ENCODE results near the gene ERN1.
"Not testable (repeated sequence)": the region's sequence is repeated elsewhere in the genome, so short reads cannot be mapped to it uniquely, and the experiment has no call there.

Gene ERN1

GRCh38 chr17:64009571-64010402 is 120.2 kb downstream of the ERN1 start:
- TF ChIP-seq CTCF (conservative IDR thresholded peaks at IDR 0.05; ENCODE audit: control insufficient read depth, insufficient read depth, low read depth, low read length), result no peak
- H3K4me3 ChIP-seq (ENCODE audit: control insufficient read depth, low read depth, low read length), result no peak overlapping the region

GRCh38 chr17:64008830-64009229 is 121.1 kb downstream of the ERN1 start:
- H3K4me3 ChIP-seq (ENCODE audit: control insufficient read depth, low read depth, low read length), result no peak overlapping the region
- no peak for DNase-seq (ENCODE audit: low read depth)
- no peak for TF ChIP-seq CTCF (conservative IDR thresholded peaks at IDR 0.05; ENCODE audit: control insufficient read depth, insufficient read depth, low read depth, low read length)

More at GRCh38 chr17:64009571-64010402, 120.2 kb downstream of the ERN1 start:
- peak; percentile 55 for DNase-seq (ENCODE audit: low read depth)

GRCh38 chr17:64008346-64008745 is 121.6 kb downstream of the ERN1 start:
- no peak for TF ChIP-seq CTCF (conservative IDR thresholded peaks at IDR 0.05; ENCODE audit: control insufficient read depth, insufficient read depth, low read depth, low read length)
- no peak overlapping the region for H3K4me3 ChIP-seq (ENCODE audit: control insufficient read depth, low read depth, low read length)
- no peak for DNase-seq (ENCODE audit: low read depth)

GRCh38 chr17:64007838-64008282 is 122.1 kb downstream of the ERN1 start:
- no peak for DNase-seq (ENCODE audit: low read depth)
- no peak for TF ChIP-seq CTCF (conservative IDR thresholded peaks at IDR 0.05; ENCODE audit: control insufficient read depth, insufficient read depth, low read depth, low read length)
- H3K4me3 ChIP-seq (ENCODE audit: control insufficient read depth, low read depth, low read length), result no peak overlapping the region

- DNase-seq (ENCODE audit: low read depth); H3K4me3 ChIP-seq (ENCODE audit: control insufficient read depth, low read depth, low read length): not testable (repeated sequence)
Observed at GRCh38 chr17:64007089-64007837, 122.7 kb downstream of the ERN1 start.

- no peak overlapping the region for H3K4me3 ChIP-seq (ENCODE audit: control insufficient read depth, low read depth, low read length)
- DNase-seq (ENCODE audit: low read depth), result peak; percentile 39
- no peak for TF ChIP-seq CTCF (conservative IDR thresholded peaks at IDR 0.05; ENCODE audit: control insufficient read depth, insufficient read depth, low read depth, low read length)
Observed at GRCh38 chr17:64006361-64007088, 123.4 kb downstream of the ERN1 start.
